Hepatocyte (in vitro differentiated cells): ENCODE measurements around the gene KAZALD1. TPM values are rescaled to one million over a fixed set of nuclear protein-coding genes. Genes with fewer than 3 reads are reported as not detected.

Source experiments
- DNase-seq: peaks from one replicate; pipeline ENCODE4 v3.0.0-alpha.2; 2016; ENCODE audit warnings: low spot score
- H2AFZ ChIP-seq: fragments of 200-600 bp; sonication (generic); 2 replicates; pipeline ENCODE4 v1.6.0; 2016; ENCODE audit warnings: antibody characterized with exemption, mild to moderate bottlenecking
- H3K27ac ChIP-seq: fragments of 200-600 bp; sonication (generic); 2 replicates; pipeline ENCODE4 v1.5.1; 2016; ENCODE audit warnings: mild to moderate bottlenecking
- H3K27me3 ChIP-seq: fragments of 200-600 bp; sonication (generic); 2 replicates; pipeline ENCODE4 v1.6.1; 2016
- H3K36me3 ChIP-seq: fragments of 200-600 bp; sonication (generic); replicated peaks from 2 replicates; pipeline ENCODE4 v1.5.1; 2016; ENCODE audit warnings: low read depth; ENCODE audit not compliant: insufficient read depth
- H3K4me1 ChIP-seq: fragments of 200-600 bp; sonication (generic); 2 replicates; pipeline ENCODE4 v1.5.1; 2016; ENCODE audit warnings: mild to moderate bottlenecking, moderate library complexity; ENCODE audit not compliant: insufficient read depth
- H3K4me2 ChIP-seq: fragments of 200-600 bp; sonication (generic); 2 replicates; pipeline ENCODE4 v1.6.0; 2016
- H3K4me3 ChIP-seq: fragments of 200-600 bp; sonication (generic); 2 replicates; pipeline ENCODE4 v1.5.1; 2016; ENCODE audit warnings: mild to moderate bottlenecking
- H3K79me2 ChIP-seq: fragments of 200-600 bp; sonication (generic); 2 replicates; pipeline ENCODE4 v1.6.0; 2017; ENCODE audit warnings: mild to moderate bottlenecking
- H3K9me2 ChIP-seq: fragments of 200-600 bp; sonication (generic); replicated peaks from 2 replicates; pipeline ENCODE4 v1.6.0; 2017; ENCODE audit warnings: mild to moderate bottlenecking; ENCODE audit not compliant: insufficient read depth
- H3K9me3 ChIP-seq: fragments of 200-600 bp; sonication (generic); 2 replicates; pipeline ENCODE4 v1.5.1; 2016; ENCODE audit warnings: low read depth, mild to moderate bottlenecking
- H4K20me1 ChIP-seq: fragments of 200-600 bp; sonication (generic); 2 replicates; pipeline ENCODE4 v1.6.0; 2016; ENCODE audit warnings: mild to moderate bottlenecking; ENCODE audit not compliant: insufficient read depth, poor library complexity, severe bottlenecking
- EZH2 ChIP-seq: fragments of 200-600 bp; sonication (generic); IDR thresholded peaks from 2 replicates; pipeline ENCODE4 v1.6.1; 2016; ENCODE audit warnings: antibody characterized with exemption, mild to moderate bottlenecking, borderline replicate concordance
- EZH2phosphoT487 ChIP-seq: fragments of 200-600 bp; sonication (generic); IDR thresholded peaks from one replicate; pipeline ENCODE4 v1.6.1; 2018; ENCODE audit warnings: antibody characterized with exemption, mild to moderate bottlenecking, low read depth, moderate library complexity; ENCODE audit not compliant: unreplicated experiment, severe bottlenecking
- WGBS: methylation state at CpG from one replicate; pipeline ENCODE4 v1.1.6; 2016; ENCODE audit warnings: low lambda C conversion rate; ENCODE audit errors: missing lambda C conversion rate; 5-methylcytosine and 5-hydroxymethylcytosine counted together
- polyA plus RNA-seq: library from polyadenylated mRNA; unstranded; fragments of >200 nt; fragmentation: Nextera tagmentation; extraction: Ambion mirVana; gene quantifications from 2 replicates; pipeline ENCODE4 v1.2.1, GENCODE V29; 2016
- total RNA-seq: library from RNA; depleted of rRNA; stranded (reverse); fragments of >200 nt; gene quantifications from 2 replicates; pipeline ENCODE4 v1.2.3, GENCODE V29; 2014
- TF ChIP-seq, protein P1 (sequence below): fragments of 200-600 bp; sonication (generic); IDR thresholded peaks from 2 replicates; pipeline ENCODE4 v1.5.1; 2016; ENCODE audit warnings: antibody characterized with exemption, mild to moderate bottlenecking; ENCODE audit not compliant: poor library complexity

Gene KAZALD1
- total and polyA plus RNA-seq, 2 experiments from 2014 or later: 18.2 to 31.9 TPM

DNA sequence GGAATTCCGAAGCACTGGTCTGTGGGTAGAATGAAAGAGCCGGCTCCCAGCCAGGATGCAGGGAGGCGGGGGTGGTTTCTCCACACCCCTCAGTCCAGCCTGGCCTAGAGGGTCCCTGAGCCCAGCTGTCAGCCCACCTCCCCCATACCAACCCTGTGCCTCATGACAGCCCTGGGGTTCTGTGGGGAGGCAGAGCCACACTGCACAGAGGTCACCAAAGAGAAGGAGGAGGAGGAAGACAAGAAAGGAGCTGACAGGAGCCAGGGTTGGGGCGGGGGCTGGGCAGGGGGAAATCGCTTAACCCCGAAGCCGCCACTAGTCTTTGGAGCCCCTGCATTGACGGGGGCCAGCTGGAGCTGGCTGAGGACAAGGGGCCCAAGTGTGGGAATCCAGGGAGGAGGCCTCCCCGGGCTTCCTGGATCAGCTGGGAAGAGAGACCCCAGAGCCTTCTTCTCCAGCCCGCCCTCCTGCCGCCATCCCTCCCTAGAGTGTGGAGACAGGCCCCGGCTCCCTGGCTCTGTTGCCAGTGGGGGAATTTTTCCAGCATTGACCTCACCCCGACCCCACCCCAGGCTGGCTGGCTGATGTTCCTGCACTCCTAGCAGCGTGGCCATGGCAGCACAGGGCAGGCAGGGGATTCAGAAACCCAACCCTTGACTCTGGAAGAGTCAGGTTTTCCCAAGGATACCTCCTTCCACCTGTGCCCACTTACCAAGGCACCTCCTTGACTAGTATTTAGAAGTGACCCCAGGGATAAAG is 32.5 kb downstream of the KAZALD1 start:
- Histone ChIP-seq H4K20me1 (no peaks in the 10 kb centered on the region), H3K4me3 (no peak overlapping the region), H3K27ac (no peak overlapping the region), H3K4me1 (no peaks in the 10 kb centered on the region), H3K4me2 (no peak overlapping the region), H3K27me3 (peaks cover 32% of the 10 kb centered on the region), H3K9me2 (no peaks in the 10 kb centered on the region), H3K36me3 (no peaks in the 10 kb centered on the region), H3K79me2 (no peaks in the 10 kb centered on the region), H2AFZ (no peak overlapping the region), H3K9me3 (no peaks in the 10 kb centered on the region)
- no peak for DNase-seq
- TF ChIP-seq, protein P1, sequence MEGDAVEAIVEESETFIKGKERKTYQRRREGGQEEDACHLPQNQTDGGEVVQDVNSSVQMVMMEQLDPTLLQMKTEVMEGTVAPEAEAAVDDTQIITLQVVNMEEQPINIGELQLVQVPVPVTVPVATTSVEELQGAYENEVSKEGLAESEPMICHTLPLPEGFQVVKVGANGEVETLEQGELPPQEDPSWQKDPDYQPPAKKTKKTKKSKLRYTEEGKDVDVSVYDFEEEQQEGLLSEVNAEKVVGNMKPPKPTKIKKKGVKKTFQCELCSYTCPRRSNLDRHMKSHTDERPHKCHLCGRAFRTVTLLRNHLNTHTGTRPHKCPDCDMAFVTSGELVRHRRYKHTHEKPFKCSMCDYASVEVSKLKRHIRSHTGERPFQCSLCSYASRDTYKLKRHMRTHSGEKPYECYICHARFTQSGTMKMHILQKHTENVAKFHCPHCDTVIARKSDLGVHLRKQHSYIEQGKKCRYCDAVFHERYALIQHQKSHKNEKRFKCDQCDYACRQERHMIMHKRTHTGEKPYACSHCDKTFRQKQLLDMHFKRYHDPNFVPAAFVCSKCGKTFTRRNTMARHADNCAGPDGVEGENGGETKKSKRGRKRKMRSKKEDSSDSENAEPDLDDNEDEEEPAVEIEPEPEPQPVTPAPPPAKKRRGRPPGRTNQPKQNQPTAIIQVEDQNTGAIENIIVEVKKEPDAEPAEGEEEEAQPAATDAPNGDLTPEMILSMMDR: no peak
- TF ChIP-seq EZH2 (no peak), EZH2phosphoT487 (no peak)
- WGBS: 63% methylated on average over 13 of the region's 14 CpGs

GRCh38 chr10:101095004-101095403 is 33.2 kb downstream of the KAZALD1 start:
- no peaks in the 10 kb centered on the region for H3K9me2 ChIP-seq
- H3K4me3 ChIP-seq: no peak overlapping the region
- WGBS: 85% methylated on average over 6 of the region's 6 CpGs
- H3K27ac ChIP-seq: no peak overlapping the region
- no peak overlapping the region for H2AFZ ChIP-seq
- no peak for DNase-seq
- no peaks in the 10 kb centered on the region for H4K20me1 ChIP-seq
- TF ChIP-seq, protein P1: no peak
- TF ChIP-seq EZH2phosphoT487 (no peak), EZH2 (no peak)
- H3K79me2 ChIP-seq: no peaks in the 10 kb centered on the region
- H3K36me3 ChIP-seq: no peaks in the 10 kb centered on the region
- no peaks in the 10 kb centered on the region for H3K9me3 ChIP-seq
- no peaks in the 10 kb centered on the region for H3K4me1 ChIP-seq
- H3K27me3 ChIP-seq: peaks cover 34% of the 10 kb centered on the region
- no peak overlapping the region for H3K4me2 ChIP-seq

DNA sequence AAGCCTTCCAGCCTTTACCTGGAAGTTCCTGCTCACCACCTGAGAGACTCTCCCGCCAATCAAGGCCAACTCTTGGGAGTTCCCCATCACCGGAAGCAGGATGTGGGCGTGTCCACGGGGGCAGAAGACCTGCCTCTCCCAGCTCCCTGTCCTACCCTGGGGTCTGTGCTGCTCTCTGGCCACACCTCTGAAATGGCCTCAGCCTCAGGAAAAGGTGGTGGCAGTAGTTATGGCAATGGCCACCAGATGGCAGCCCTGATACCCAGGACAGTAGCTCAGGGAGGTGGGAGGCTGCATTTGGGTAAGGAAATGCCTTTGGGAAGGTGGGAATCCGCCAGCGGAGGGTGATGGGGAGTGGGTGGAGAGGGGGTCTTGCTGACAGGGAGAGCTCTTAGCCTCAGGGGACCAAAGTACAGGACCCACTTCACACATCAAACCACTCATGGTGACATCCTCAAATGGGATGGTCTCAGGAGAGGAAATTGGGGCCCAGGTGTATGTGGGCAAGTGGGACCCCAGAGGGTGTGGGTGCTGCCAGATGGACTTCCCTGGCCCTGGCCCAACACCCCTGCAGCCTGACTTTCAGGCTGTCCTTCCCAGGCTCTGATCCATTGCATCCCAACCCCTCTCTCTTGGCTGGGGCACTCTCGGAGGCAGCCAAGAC is 33.9 kb downstream of the KAZALD1 start:
- no peaks in the 10 kb centered on the region for H3K4me1 ChIP-seq
- H3K9me2 ChIP-seq: no peaks in the 10 kb centered on the region
- H4K20me1 ChIP-seq: no peaks in the 10 kb centered on the region
- H3K27me3 ChIP-seq: peaks cover 40% of the 10 kb centered on the region
- no peaks in the 10 kb centered on the region for H3K9me3 ChIP-seq
- H3K27ac ChIP-seq: no peak overlapping the region
- no peak overlapping the region for H2AFZ ChIP-seq
- DNase-seq: peak; percentile 82
- H3K4me3 ChIP-seq: no peak overlapping the region
- no peak overlapping the region for H3K4me2 ChIP-seq
- no peaks in the 10 kb centered on the region for H3K36me3 ChIP-seq
- no peaks in the 10 kb centered on the region for H3K79me2 ChIP-seq
- TF ChIP-seq EZH2 (no peak), EZH2phosphoT487 (no peak)
- TF ChIP-seq, protein P1: peak; percentile 78
- 20% methylated on average over 7 of the region's 7 CpGs for WGBS
